SK-N-SH (cell line): Measurements from ENCODE around the gene ZNF530. TPM values are rescaled to one million over a fixed set of nuclear protein-coding genes. Genes with fewer than 3 reads are reported as not detected.

Experiments
- CTCF ChIA-PET: fragments of 300-600, 350-600 bp; formaldehyde crosslinking; extraction: SDS; loops from one replicate; lab custom pipeline; 2021; lab: Yijun Ruan, JAX
- POLR2A ChIA-PET: fragments of 350-600 bp; sonication (Branson Sonifier 250); formaldehyde crosslinking; extraction: SDS; loops from one replicate; lab custom pipeline; 2020; ENCODE audit warnings: antibody characterized with exemption, inconsistent platforms; lab: Yijun Ruan, JAX
- DNase-seq: peaks from one replicate; pipeline ENCODE4 v3.0.0; 2012
- H2AFZ ChIP-seq: fragments of 200-600 bp; sonication (generic); 2 replicates; pipeline ENCODE4 v1.8.1; 2016; ENCODE audit warnings: antibody characterized with exemption, mild to moderate bottlenecking, low read depth
- H3F3A ChIP-seq: fragments of 200-600 bp; sonication (generic); replicated peaks from 2 replicates; pipeline ENCODE3; 2016; ENCODE audit warnings: antibody characterized with exemption, mild to moderate bottlenecking; ENCODE audit not compliant: insufficient read depth
- H3K27ac ChIP-seq, 2 experiments: fragments of 200-500 bp in 1 of 2; fragments of 200-600 bp in 1 of 2; sonication (Bioruptor generic) in 1 of 2; sonication (generic), shearing (Covaris generic) in 1 of 2; 2 replicates each; pipeline versions ENCODE4 v1.5.1 to v1.6.1; 2014 to 2016; ENCODE audit warnings: low read depth in 2 of 2, inconsistent platforms in 1 of 2, low read length in 1 of 2, mild to moderate bottlenecking in 1 of 2, mixed read lengths in 1 of 2
- H3K27me3 ChIP-seq: fragments of 200-600 bp; sonication (generic), shearing (Covaris generic); 2 replicates; pipeline ENCODE4 v1.6.1; 2016; ENCODE audit warnings: mixed run types; ENCODE audit not compliant: insufficient read depth
- H3K36me3 ChIP-seq, 2 experiments: fragments of 200-500 bp in 1 of 2; fragments of 200-600 bp in 1 of 2; sonication (Bioruptor generic) in 1 of 2; sonication (generic) in 1 of 2; replicated peaks in 1 of 2; 2 replicates each; pipeline versions ENCODE3 to v1.5.1; 2014 to 2016; ENCODE audit warnings: low read length in 1 of 2, mild to moderate bottlenecking in 1 of 2; ENCODE audit not compliant: insufficient read depth in 2 of 2, control insufficient read depth in 1 of 2
- H3K4me1 ChIP-seq, 2 experiments: fragments of 200-500 bp in 1 of 2; fragments of 200-600 bp in 1 of 2; sonication (Bioruptor generic) in 1 of 2; sonication (generic), shearing (Covaris generic) in 1 of 2; 2 replicates each; pipeline versions ENCODE4 v1.5.1 to v1.6.1; 2014 to 2016; ENCODE audit warnings: low read depth in 1 of 2, low read length in 1 of 2, mixed run types in 1 of 2; ENCODE audit not compliant: insufficient read depth in 2 of 2, control insufficient read depth in 1 of 2
- H3K4me2 ChIP-seq: fragments of 200-600 bp; sonication (generic), shearing (Covaris generic); 2 replicates; pipeline ENCODE4 v1.6.1; 2017; ENCODE audit warnings: mixed run types
- H3K4me3 ChIP-seq, 2 experiments: fragments of 200-500 bp in 1 of 2; fragments of 200-600 bp in 1 of 2; sonication (Bioruptor generic) in 1 of 2; sonication (generic), shearing (Covaris generic) in 1 of 2; 2 replicates each; pipeline versions ENCODE4 v1.5.1 to v1.8.1; 2014 to 2016; ENCODE audit warnings: low read depth in 2 of 2, inconsistent platforms in 1 of 2, low read length in 1 of 2, mild to moderate bottlenecking in 1 of 2, mixed read lengths in 1 of 2, moderate library complexity in 1 of 2
- H3K79me2 ChIP-seq: fragments of 200-600 bp; sonication (generic); 2 replicates; pipeline ENCODE4 v1.8.1; 2017; ENCODE audit warnings: mild to moderate bottlenecking; ENCODE audit not compliant: insufficient read depth
- H3K9ac ChIP-seq: fragments of 200-600 bp; sonication (generic); 2 replicates; pipeline ENCODE4 v1.6.1; 2017; ENCODE audit warnings: mixed run types
- H3K9me2 ChIP-seq: fragments of 200-600 bp; sonication (generic); 2 replicates; pipeline ENCODE4 v1.6.1; 2017; ENCODE audit warnings: mixed run types
- H3K9me3 ChIP-seq: fragments of 200-600 bp; sonication (generic); 2 replicates; pipeline ENCODE4 v1.6.1; 2017; ENCODE audit warnings: mixed run types, mild to moderate bottlenecking, moderate library complexity
- H4K20me1 ChIP-seq: fragments of 200-600 bp; sonication (generic); 2 replicates; pipeline ENCODE4 v1.6.1; 2017; ENCODE audit warnings: mild to moderate bottlenecking, mixed run types; ENCODE audit not compliant: insufficient read depth
- CHD2 ChIP-seq: fragments of 150-350 bp; IDR thresholded peaks from 2 replicates; pipeline ENCODE4 v1.6.1; 2018; ENCODE audit warnings: low read length; ENCODE audit not compliant: partially characterized antibody
- ELF1 ChIP-seq: IDR thresholded peaks from 2 replicates; pipeline ENCODE4 v1.4.0; 2012
- FOXJ3 ChIP-seq: sonication (generic); formaldehyde crosslinking; IDR thresholded peaks from 2 replicates; pipeline ENCODE4 v1.5.1; 2020; ENCODE audit warnings: mild to moderate bottlenecking, missing genetic modification reagents
- FOXM1 ChIP-seq: IDR thresholded peaks from 2 replicates; pipeline ENCODE4 v1.4.0; 2012; ENCODE audit warnings: low read depth, mild to moderate bottlenecking
- GABPA ChIP-seq: IDR thresholded peaks from 2 replicates; pipeline ENCODE4 v1.4.0; 2012; ENCODE audit warnings: low read depth, mild to moderate bottlenecking
- MAX ChIP-seq: IDR thresholded peaks from 2 replicates; pipeline ENCODE4 v1.4.0; 2012; ENCODE audit warnings: low read depth
- MXI1 ChIP-seq: IDR thresholded peaks from 2 replicates; pipeline ENCODE4 v1.6.1; 2012; ENCODE audit warnings: mild to moderate bottlenecking, low read depth, low read length, improper control_type of control experiment
- NFIC ChIP-seq: IDR thresholded peaks from 2 replicates; pipeline ENCODE4 v1.4.0; 2012; ENCODE audit warnings: borderline replicate concordance
- PBX3 ChIP-seq: IDR thresholded peaks from 2 replicates; pipeline ENCODE4; 2012
- POLR2AphosphoS5 ChIP-seq: IDR thresholded peaks from 2 replicates; pipeline ENCODE4 v1.6.1; 2012; ENCODE audit warnings: low read depth, low read length
- RAD21 ChIP-seq: IDR thresholded peaks from 2 replicates; pipeline ENCODE4 v1.6.1; 2012; ENCODE audit warnings: mild to moderate bottlenecking, low read length
- RCOR1 ChIP-seq: fragments of 150-350 bp; IDR thresholded peaks from 2 replicates; pipeline ENCODE4 v1.6.1; 2017; ENCODE audit warnings: antibody characterized with exemption, low read length
- TEAD4 ChIP-seq: IDR thresholded peaks from 2 replicates; pipeline ENCODE4 v1.4.0; 2012; ENCODE audit warnings: mild to moderate bottlenecking, borderline replicate concordance; ENCODE audit not compliant: insufficient read depth
- USF1 ChIP-seq: IDR thresholded peaks from 2 replicates; pipeline ENCODE4 v1.4.0; 2012; ENCODE audit warnings: low read depth, borderline replicate concordance
- USF2 ChIP-seq: fragments of 150-350 bp; IDR thresholded peaks from 2 replicates; pipeline ENCODE4 v1.6.1; 2017; ENCODE audit warnings: antibody characterized with exemption, low read length, low read depth, borderline replicate concordance
- ZBTB33 ChIP-seq: IDR thresholded peaks from 2 replicates; pipeline ENCODE4 v1.4.0; 2012; ENCODE audit warnings: low read depth, borderline replicate concordance
- WGBS: methylation state at CpG from one replicate; pipeline ENCODE4 v1.1.6; 2017; ENCODE audit warnings: low lambda C conversion rate; 5-methylcytosine and 5-hydroxymethylcytosine counted together
- polyA plus RNA-seq, 3 experiments: library from polyadenylated mRNA; depleted of rRNA; stranded (reverse); fragments of >200 nt; gene quantifications; 2 replicates each; pipeline ENCODE4 v1.2.3, GENCODE V29; 2012

ZNF530 gene
- polyA plus RNA-seq, 1 of the 3 experiments (the other 2 are of a cell fraction), result 4.6 TPM

- Histone ChIP-seq H3K9ac (no peak overlapping the region), H3K79me2 (peaks cover 10% of the 10 kb centered on the region), H3K4me1 (peaks cover 0 to under 1% of the 10 kb centered on the region in 2 experiments; a peak in 2 of 4 replicates), H3K4me2 (no peak overlapping the region), H3K9me3 (peaks cover 26% of the 10 kb centered on the region; the same call in 1 of the 2 replicates), H3K36me3 (no peaks in the 10 kb centered on the region), H3K27me3 (no peaks in the 10 kb centered on the region), H4K20me1 (no peaks in the 10 kb centered on the region), H2AFZ (no peak overlapping the region), H3K9me2 (no peaks in the 10 kb centered on the region), H3K4me3 (no peak overlapping the region), H3F3A (peaks cover 6% of the 10 kb centered on the region), H3K27ac (no peak overlapping the region)
- TF ChIP-seq FOXJ3 (CRISPR knock-in tag) (no peak), FOXM1 (no peak), POLR2AphosphoS5 (no peak), MAX (no peak), ZBTB33 (no peak), PBX3 (no peak), NFIC (no peak)
- POLR2A ChIA-PET, result no interaction called here
- DNase-seq, result no peak
- 0% methylated on average over 1 of the region's 1 CpG for WGBS
- CTCF ChIA-PET, result no interaction called here
Measured at GRCh38 chr19:57563547-57563946, 36.1 kb upstream of the ZNF530 start.

GRCh38 chr19:57566396-57567265, 33.1 kb upstream of the ZNF530 start:
- ChIA-PET POLR2A (no interaction called here), CTCF (no interaction called here)
- peaks cover 6% of the 10 kb centered on the region for H3F3A ChIP-seq
- H4K20me1 ChIP-seq, result no peaks in the 10 kb centered on the region
- H2AFZ ChIP-seq, result no peak overlapping the region
- no peaks in the 10 kb centered on the region for H3K79me2 ChIP-seq
- H3K27ac ChIP-seq, result no peak overlapping the region
- H3K36me3 ChIP-seq, result peaks cover under 1 to 4% of the 10 kb centered on the region in 2 experiments
- H3K9me3 ChIP-seq, result peaks cover 26% of the 10 kb centered on the region; the same call in 1 of the 2 replicates
- no peaks in the 10 kb centered on the region for H3K27me3 ChIP-seq
- H3K4me2 ChIP-seq, result no peak overlapping the region
- no peak for DNase-seq
- no peak overlapping the region for H3K4me3 ChIP-seq
- H3K9ac ChIP-seq, result no peak overlapping the region
- no peaks in the 10 kb centered on the region for H3K4me1 ChIP-seq
- WGBS, result 28% methylated on average over 7 of the region's 7 CpGs
- no peaks in the 10 kb centered on the region for H3K9me2 ChIP-seq
- no peak for TF ChIP-seq MXI1
- no peak for TF ChIP-seq CHD2
- no peak for TF ChIP-seq ZBTB33
- TF ChIP-seq RAD21, result no peak
- TF ChIP-seq ELF1, result no peak
- no peak for TF ChIP-seq TEAD4
- no peak for TF ChIP-seq USF2
- no peak for TF ChIP-seq USF1
- TF ChIP-seq RCOR1, result no peak
- TF ChIP-seq GABPA, result no peak
